ENCODE measurements around the gene PER1. TPM values are rescaled to one million over a fixed set of nuclear protein-coding genes. Genes with fewer than 3 reads are reported as not detected.

PER1 gene
- total RNA-seq, 1 donor, result 141 TPM

DNA sequence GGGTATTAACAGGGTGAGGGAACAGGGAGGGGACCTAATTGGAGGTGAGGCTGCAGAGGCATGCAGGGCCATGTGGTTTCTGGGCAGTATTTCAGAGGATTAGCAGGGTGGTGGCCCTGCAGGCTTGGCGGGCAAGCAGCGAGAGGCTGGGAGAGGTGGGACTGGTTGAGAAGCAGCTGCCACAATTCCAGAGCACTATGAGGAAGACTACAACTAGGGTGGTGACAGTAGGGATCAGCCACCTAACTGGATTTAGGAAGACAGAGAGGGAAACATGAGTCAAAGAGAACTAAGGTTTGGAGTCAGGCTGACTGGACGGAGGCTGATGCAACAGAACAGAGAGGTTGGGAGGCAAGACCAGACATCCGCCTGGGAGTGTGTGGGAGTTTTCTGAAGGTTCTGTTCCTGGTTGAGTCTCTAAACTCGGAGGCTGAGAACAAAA lies 46.2 kb downstream of the PER1 start:
- DNase-seq (ENCODE audit: low read depth in 2 of 3, low spot score in 2 of 3), result no peak

DNA sequence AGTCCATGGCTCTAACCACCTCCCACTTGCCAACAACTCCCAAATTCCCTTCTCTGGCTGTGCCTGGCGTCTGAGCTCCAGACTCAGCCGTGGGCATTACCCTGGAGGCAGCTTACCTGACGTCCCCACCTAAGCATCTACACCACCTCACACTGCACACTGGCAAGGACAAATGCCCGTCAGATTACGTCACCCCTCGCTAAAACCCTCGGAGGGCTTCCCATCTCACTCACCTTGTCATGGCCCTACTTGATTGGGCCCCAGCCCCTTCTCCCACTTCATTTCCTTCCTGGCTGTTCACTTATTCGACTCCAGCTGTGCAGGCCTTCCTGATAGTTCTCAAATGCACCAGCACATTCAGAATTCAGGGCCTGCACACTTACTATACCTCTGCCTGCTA lies 47.3 kb downstream of the PER1 start:
- no peak for DNase-seq (ENCODE audit: low read depth in 2 of 3, low spot score in 2 of 3)

DNA sequence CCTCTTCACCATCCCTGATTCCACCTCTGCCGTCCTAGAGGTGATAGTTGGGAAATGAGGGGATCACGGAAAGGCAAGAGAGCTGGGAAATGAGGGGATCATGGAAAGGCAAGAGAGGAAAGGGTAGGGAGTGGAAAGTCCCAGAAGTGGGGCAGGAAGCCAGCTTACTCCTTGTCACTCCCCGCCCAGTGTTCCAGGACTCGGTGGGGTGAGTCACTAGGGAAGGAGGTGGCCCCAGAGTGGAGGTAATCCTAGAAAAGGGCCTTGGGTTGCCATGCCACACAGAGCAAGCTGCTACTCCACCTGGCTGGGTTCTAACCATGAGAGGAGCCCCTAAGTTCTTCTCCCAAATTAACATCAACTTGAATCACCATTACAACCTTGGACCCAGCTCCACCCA lies 48.7 kb downstream of the PER1 start:
- DNase-seq (ENCODE audit: low read depth in 2 of 3, low spot score in 2 of 3), result no peak

GRCh38 chr17:8101721-8102120 lies 50.5 kb downstream of the PER1 start:
- no peak for DNase-seq (ENCODE audit: low read depth in 2 of 3, low spot score in 2 of 3)

DNA sequence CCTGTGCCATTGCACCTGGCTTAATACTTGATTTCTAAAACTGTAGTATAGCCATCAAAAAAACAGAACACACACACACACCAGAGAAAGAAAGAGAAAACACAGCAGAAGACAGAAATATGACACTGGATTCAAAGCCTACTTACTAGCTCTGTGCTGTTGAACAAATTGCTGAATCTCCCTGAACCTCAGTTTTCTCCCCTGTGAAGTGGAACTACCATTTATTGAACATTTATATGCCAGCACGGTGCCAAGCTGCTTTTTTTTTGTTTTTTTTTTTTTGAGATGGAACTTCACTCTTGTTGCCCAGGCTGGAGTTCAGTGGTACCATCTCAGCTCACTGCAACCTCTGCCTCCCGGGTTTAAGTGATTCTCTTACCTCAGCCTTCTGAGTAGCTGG lies 51.4 kb downstream of the PER1 start:
- DNase-seq (ENCODE audit: low read depth in 2 of 3, low spot score in 2 of 3), result no peak

GRCh38 chr17:8100111-8100510 lies 52.1 kb downstream of the PER1 start:
- DNase-seq (ENCODE audit: low read depth in 2 of 3, low spot score in 2 of 3), result peak in 1 of 3 donors; percentile 23

DNA sequence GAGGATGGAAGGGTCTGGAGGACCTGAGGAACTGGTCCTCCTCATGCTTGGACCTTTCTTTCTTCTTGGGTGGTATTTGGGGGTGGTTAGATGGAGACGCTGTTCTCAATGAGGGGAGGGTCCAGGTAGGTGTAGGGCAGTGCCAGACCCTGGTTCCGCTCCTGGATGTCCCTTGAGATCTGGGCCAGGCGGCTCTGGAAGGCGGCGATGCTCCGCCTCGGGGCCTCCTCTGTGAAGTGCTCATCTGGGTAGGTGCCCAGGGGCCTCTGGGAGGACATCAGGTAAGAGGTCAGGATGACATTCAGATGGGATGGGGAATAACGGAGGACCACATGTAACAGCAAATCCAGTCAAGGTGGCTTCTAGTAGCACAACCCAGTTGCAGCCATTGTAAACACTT lies 55.7 kb downstream of the PER1 start:
- no peak for DNase-seq (ENCODE audit: low read depth in 2 of 3, low spot score in 2 of 3)

GRCh38 chr17:8095361-8095760 lies 56.8 kb downstream of the PER1 start:
- no peak for DNase-seq (ENCODE audit: low read depth in 2 of 3, low spot score in 2 of 3)

- DNase-seq (ENCODE audit: low read depth in 2 of 3, low spot score in 2 of 3), result peak in 2 of 3 donors; percentile 33
Observed at GRCh38 chr17:8091033-8091687, 61.0 kb downstream of the PER1 start.

Other genes with a start within 250 kb of the PER1 start
- 10.0 TPM for gene RNF227, start 236.1 kb downstream of the PER1 start, total RNA-seq
- 1.1 TPM for gene KCNAB3, start 222.5 kb downstream of the PER1 start, total RNA-seq
- gene TRAPPC1, start 220.5 kb downstream of the PER1 start, total RNA-seq, result 66.5 TPM
- gene CNTROB, start 220.2 kb downstream of the PER1 start, total RNA-seq, result 36.6 TPM
- gene GUCY2D, start 149.8 kb downstream of the PER1 start, total RNA-seq, result 1.9 TPM
- 5.1 TPM for gene ALOX15B, start 113.3 kb downstream of the PER1 start, total RNA-seq
- 1.1 TPM for gene ALOX12B, start 64.7 kb downstream of the PER1 start, total RNA-seq
- under 0.01 TPM for gene ALOXE3, start 33.9 kb downstream of the PER1 start, total RNA-seq
- gene HES7, start 28.3 kb downstream of the PER1 start, total RNA-seq, result under 0.01 TPM
- 18.6 TPM for gene VAMP2, start 10.5 kb upstream of the PER1 start, total RNA-seq
- gene TMEM107, start 24.0 kb upstream of the PER1 start, total RNA-seq, result 251 TPM
- 27.7 TPM for gene BORCS6, start 37.8 kb upstream of the PER1 start, total RNA-seq
- gene AURKB, start 58.2 kb upstream of the PER1 start, total RNA-seq, result 6.2 TPM
- 32.6 TPM for gene CTC1, start 95.7 kb upstream of the PER1 start, total RNA-seq
- gene PFAS, start 96.9 kb upstream of the PER1 start, total RNA-seq, result 57.4 TPM
- 18.9 TPM for gene RANGRF, start 136.3 kb upstream of the PER1 start, total RNA-seq
- gene SLC25A35, start 143.0 kb upstream of the PER1 start, total RNA-seq, result 2.4 TPM
- gene ARHGEF15, start 157.8 kb upstream of the PER1 start, total RNA-seq, result under 0.01 TPM
- not detected for gene ODF4, start 187.4 kb upstream of the PER1 start, total RNA-seq
- 3,187 TPM for gene RPL26, start 230.8 kb upstream of the PER1 start, total RNA-seq
- gene RNF222, start 245.4 kb upstream of the PER1 start, total RNA-seq, result 0.27 TPM

Data from hematopoietic multipotent progenitor cell (in vitro differentiated cells).